GM18505 (cell line): ENCODE results near the gene HSD17B11.
"Not testable (repeated sequence)": the region's sequence is repeated elsewhere in the genome, so short reads cannot be mapped to it uniquely, and the experiment has no call there.

Source experiments
- ATAC-seq: cut with Tn5 transposase; IDR thresholded peaks from one replicate; pipeline ENCODE4 v1.9.1; 2021; ENCODE audit not compliant: unreplicated experiment
- POLR2A ChIP-seq: IDR thresholded peaks from 4 replicates; pipeline ENCODE4 v1.6.1; 2011; ENCODE audit warnings: borderline replicate concordance; ENCODE audit not compliant: insufficient read depth, insufficient read length; ENCODE audit errors: extremely low read depth

Gene HSD17B11

GRCh38 chr4:87322754-87323153 lies 68.2 kb downstream of the HSD17B11 start, which contains the start of gene HSD17B13:
Gene HSD17B13 (minus strand): TSS chr4:87322882. CDS start chr4:87322841, 41 bp downstream.
- no peak for ATAC-seq
- TF ChIP-seq POLR2A, result no peak

DNA sequence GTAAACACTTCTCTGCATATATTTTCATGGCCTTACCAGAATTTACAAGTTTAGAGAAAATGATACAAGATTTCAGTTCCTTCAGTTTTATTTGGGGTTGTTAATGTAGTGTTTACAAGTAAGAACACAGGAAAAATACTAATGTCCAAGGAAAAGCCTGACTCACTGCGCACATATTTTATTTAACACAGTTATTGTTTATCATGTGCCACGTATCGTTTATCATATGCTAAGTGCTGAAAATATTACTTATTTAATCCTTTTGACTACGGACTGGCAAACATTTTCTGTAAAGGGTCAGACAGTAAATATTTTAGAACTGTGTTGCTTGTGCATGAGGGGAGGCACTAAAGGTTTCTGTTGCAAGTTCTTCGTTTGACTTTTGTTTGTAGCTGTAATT lies 69.1 kb downstream of the HSD17B11 start:
- TF ChIP-seq POLR2A, result no peak
- ATAC-seq, result no peak

- ATAC-seq, result no peak
- TF ChIP-seq POLR2A, result no peak
Observed at GRCh38 chr4:87317527-87317926, 73.5 kb downstream of the HSD17B11 start.

GRCh38 chr4:87316961-87317360 lies 74.0 kb downstream of the HSD17B11 start:
- ATAC-seq, result no peak

DNA sequence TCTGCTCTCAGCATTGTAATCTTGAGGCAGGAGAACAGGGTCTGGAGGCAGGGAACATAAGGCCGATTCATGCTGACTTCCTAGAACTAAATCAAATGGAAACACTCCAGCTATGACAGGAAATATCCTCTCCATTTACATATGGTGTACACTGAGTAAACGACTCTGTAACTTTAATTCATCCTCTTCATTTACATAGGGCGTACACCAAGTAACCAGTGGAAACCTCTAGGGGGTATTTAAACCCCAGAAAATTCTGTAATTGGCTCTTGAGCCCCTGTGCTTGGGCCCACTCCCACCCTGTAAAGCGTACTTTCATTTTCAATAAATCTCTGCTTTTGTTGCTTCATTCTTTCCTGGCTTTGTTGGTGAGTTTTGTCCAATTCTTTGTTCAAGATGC lies 76.0 kb downstream of the HSD17B11 start:
- not testable (repeated sequence) for ATAC-seq

More at GRCh38 chr4:87316961-87317360, 74.0 kb downstream of the HSD17B11 start:
- no peak for TF ChIP-seq POLR2A

DNA sequence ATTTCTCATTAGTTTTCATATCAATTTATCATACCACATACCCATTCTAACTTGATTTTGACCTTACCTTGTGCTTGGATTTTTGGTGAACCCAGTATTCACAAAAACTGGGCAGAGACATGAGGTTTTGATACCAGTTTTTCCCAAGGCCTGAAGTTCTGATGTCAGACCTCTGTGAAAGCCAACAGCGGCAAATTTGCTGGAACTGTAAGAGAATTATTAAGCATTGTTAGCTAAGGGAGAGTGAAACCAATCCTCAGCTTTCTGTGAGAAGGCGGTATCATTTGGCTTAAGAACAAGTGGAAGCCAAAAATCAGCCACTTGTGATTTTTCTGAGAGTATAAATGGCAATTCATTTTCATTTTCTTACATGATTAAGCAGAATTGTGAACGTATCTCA lies 77.2 kb downstream of the HSD17B11 start:
- ATAC-seq, result no peak
- no peak for TF ChIP-seq POLR2A

DNA sequence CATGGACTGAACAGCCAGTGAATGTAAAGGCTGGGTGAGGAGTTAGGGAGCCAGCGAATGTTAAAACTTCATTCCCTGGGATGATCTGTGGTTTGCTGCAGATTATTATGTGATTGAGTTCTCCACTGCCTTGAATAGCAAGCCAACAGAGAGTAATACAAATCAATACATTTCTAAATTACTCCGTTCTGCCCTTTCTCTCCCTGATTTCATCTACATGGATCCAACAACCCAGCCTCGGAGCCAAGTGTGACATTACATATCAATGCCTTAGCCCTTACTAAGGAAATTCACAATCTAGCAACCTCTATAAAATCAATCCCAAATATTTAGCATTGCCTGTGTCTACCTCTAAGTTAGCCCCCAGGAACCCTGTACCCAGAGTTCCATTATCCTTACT lies 79.3 kb downstream of the HSD17B11 start:
- ATAC-seq, result no peak
- no peak for TF ChIP-seq POLR2A

DNA sequence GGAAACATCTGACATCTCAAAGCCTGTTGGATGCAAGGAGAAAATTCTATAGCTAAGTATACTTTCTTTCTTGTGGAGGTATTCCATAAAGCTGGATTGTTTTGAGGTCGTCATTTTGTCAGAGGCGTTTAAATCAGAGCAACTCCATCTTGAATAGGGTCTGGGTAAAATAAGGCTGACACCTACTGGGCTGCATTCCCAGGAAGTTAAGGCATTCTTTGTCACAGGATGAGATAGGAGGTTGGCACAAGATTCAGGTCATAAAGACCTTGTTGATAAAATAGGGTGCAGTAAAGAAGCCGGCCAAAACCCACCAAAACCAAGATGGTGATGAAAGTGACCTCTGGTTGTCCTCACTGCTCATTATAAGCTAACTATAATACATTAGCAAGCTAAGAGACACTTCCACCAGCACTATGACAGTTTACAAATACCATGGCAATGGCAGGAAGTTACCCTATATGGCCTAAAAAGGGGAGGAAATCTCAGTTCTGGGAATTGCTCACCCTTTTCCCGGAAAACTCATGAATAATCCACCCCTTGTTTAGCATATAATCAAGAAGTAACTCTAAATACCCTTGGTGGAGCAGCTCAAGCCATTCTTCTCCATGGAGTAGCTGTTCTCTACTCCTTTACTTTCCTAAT lies 80.2 kb downstream of the HSD17B11 start:
- TF ChIP-seq POLR2A, result no peak
- ATAC-seq, result no peak

DNA sequence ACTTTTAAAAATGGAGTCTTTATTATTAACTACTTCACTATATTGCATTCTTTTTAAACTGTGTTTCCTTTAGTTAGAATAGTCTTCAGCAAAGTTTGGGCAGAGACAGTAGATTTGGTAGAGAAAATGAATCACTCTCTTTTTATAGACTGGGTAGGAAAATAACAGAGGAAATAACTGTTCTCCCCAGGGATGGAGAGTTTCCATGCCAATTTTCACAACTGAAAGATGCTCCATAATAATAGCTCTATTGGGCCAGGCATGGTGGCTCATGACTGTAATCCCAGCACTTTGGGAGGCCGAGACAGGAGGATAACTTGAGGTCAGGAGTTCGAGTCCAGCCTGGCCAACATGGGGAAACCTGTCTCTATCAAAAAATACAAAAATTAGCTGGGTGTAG lies 81.4 kb downstream of the HSD17B11 start:
- no peak for TF ChIP-seq POLR2A
- no peak for ATAC-seq

DNA sequence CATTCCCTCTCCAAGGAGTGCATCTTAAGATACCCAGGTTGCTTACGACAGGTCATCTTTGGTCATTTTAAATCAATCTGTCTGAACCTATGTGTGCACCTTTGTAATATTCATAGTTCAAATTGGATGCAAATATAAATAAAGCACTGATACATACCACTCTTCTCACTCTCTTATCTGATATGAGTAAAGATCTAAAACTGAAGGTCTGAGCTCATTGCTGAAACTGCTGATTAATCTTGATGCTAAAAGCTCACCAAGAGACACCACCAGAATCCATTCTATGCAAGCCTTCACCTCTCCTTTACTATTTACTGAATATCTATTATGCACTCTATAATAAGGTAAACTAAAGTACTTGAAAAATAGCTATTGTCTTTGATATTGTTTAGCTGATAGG lies 84.9 kb downstream of the HSD17B11 start:
- TF ChIP-seq POLR2A, result no peak
- peak; percentile 56 for ATAC-seq

GRCh38 chr4:87305562-87305961 lies 85.4 kb downstream of the HSD17B11 start:
- no peak for TF ChIP-seq POLR2A
- no peak for ATAC-seq

DNA sequence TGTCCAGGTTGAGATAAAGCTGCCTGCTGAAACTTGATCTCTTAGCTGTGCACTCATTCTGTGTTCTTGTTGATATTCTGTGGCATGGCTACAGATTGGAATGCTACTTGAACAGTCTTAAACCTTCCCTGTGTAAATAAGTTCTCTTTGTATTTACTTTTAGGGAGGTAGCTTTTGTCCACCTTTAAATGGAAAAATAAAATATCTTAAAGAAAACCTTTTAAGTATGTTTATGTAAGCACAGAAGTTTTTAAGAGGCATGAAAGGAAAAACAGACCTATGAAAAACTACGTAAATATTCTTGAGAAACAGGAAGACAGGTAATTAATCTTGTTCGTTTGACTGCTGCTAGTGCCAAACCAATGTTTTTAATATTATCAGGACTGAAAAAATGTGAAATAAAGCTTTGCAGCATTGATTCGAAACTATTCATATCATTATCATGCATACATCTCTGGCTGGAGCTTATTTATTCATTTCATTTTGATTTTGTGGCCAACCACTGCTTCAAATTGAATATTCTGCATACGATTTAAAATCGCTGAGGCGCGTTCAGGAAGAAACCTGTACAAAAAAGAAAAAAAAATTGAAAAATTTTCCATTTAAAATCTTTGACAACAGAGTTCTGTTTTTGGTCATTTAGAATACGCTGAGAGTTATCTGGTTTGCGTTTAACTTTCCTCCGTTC lies 86.1 kb downstream of the HSD17B11 start:
- ATAC-seq, result no peak

GRCh38 chr4:87299898-87300297 lies 91.1 kb downstream of the HSD17B11 start:
- no peak for TF ChIP-seq POLR2A
- ATAC-seq, result no peak

More for the DNA sequence above, 86.1 kb downstream of the HSD17B11 start:
- TF ChIP-seq POLR2A, result no peak

DNA sequence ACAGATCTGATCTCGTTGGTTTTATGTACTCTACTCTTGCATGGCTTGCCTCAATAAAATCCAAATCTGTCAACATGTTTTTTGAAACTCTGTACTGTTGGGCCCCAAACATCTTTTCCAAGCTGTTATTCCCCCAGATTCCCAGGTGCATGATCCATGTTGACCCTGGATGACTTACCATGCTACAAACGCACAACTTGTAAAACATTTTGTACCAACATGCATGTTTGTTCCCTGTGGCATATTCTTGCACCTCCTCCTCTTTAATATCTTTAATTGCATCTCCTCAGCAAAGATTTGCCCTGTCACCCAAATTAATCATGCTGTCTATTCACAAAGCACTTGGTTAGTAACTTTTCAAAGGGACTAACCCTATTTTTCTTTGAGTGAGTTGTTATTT lies 92.6 kb downstream of the HSD17B11 start:
- no peak for ATAC-seq
- TF ChIP-seq POLR2A, result no peak

DNA sequence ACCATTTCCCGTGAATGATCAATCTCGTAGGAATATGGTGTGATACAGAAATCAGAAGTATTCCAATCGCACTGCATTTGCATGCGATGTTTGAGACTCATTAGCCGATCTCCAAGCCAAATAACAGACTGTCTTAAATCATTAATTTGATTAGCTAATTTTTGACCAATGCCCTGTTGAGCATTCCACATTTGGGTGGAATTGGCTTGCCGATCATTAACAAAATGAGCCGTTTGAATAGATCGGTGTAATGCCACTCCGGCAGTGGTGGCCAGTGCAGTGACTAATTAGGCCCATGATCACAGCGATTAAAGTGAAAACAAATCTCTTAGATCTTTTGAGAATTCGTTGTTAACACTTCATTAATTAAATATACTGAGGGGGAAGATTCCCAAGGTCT lies 96.1 kb downstream of the HSD17B11 start:
- ATAC-seq, result not testable (repeated sequence)

GRCh38 chr4:87293889-87294288 lies 97.1 kb downstream of the HSD17B11 start:
- not testable (repeated sequence) for ATAC-seq
